DND-41 (cell line): ENCODE measurements around the gene STX3.

Experiments used
- EZH2 ChIP-seq: IDR thresholded peaks from 3 replicates; pipeline ENCODE4 v1.6.1; 2012; ENCODE audit warnings: borderline replicate concordance, low read depth, mild to moderate bottlenecking, moderate library complexity, low read length, inconsistent platforms; ENCODE audit not compliant: severe bottlenecking
- TF ChIP-seq, protein P1 (sequence below): IDR thresholded peaks from 2 replicates; pipeline ENCODE4 v1.5.1; 2012; ENCODE audit warnings: borderline replicate concordance, low read length, moderate library complexity, mild to moderate bottlenecking; ENCODE audit not compliant: poor library complexity, severe bottlenecking; ENCODE audit errors: extremely low read depth

- TF ChIP-seq, protein P1, sequence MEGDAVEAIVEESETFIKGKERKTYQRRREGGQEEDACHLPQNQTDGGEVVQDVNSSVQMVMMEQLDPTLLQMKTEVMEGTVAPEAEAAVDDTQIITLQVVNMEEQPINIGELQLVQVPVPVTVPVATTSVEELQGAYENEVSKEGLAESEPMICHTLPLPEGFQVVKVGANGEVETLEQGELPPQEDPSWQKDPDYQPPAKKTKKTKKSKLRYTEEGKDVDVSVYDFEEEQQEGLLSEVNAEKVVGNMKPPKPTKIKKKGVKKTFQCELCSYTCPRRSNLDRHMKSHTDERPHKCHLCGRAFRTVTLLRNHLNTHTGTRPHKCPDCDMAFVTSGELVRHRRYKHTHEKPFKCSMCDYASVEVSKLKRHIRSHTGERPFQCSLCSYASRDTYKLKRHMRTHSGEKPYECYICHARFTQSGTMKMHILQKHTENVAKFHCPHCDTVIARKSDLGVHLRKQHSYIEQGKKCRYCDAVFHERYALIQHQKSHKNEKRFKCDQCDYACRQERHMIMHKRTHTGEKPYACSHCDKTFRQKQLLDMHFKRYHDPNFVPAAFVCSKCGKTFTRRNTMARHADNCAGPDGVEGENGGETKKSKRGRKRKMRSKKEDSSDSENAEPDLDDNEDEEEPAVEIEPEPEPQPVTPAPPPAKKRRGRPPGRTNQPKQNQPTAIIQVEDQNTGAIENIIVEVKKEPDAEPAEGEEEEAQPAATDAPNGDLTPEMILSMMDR: no peak
- no peak for TF ChIP-seq EZH2
Measured at GRCh38 chr11:59804061-59804460, 48.9 kb downstream of the STX3 start.
